Left hindlimb (tissue), 1 donor: ENCODE data around the gene TRAF7.

Source experiments
- DNase-seq: peaks from one replicate; pipeline ENCODE4 v3.0.0-alpha.2; 2018

The TRAF7 gene

DNA sequence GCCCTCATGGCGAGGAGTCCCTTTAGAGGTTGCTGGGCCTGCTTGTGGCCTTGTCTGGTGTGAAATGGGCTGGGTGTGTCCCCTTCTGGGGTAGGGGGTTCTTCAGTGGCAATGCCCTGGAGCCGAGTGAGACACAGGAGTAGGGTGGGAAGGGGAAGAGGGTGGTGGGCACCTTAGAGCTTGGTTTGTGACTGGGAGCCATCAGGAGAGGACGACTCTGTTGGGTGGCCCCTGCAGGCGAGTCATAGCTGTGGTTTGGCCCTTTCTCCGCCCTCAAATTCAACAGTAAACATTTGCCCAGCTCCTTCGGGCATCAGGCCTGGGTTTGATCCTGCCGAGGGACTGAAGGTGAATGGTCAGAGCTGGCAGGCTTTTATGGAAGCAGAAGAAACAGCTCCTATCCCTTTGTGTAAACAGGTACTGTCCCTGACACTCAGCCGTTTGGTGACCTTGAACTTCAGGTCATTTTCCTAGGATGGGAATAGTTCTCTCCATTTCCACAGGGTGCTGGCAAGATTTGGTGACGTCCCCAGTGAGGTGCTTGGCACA, 70.7 kb downstream of the TRAF7 start:
- no peak for DNase-seq

DNA sequence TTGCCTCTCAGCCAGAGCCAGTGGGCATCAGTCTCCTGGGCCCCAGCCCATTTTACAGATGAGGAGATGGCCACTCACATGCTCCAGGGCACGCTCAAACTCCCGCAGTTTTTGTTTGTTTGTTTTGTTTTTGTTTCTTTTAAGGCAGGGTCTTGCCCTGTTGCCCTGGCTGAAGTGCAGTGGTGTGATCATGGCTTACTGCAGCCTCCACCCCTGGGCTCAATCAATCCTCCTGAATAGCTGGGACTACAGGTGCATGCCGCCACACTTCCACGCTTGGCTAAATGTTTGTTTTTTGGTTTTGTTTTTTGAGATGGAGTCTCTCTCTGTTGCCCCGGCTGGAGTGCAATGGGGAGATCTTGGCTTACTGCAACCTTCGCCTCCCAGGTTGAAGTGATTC, 71.3 kb downstream of the TRAF7 start:
- DNase-seq, result no peak
